Measurements from ENCODE around the gene RAB7A. TPM values are rescaled to one million over a fixed set of nuclear protein-coding genes. Genes with fewer than 3 reads are reported as not detected.

RAB7A gene
- total RNA-seq, 1 donor from 2014 or later = 90.3 TPM

- Histone ChIP-seq H3K36me3 (no peaks in the 10 kb centered on the region), H3K4me1 (no peaks in the 10 kb centered on the region), H3K9me3 (peaks cover 24 to 34% of the 10 kb centered on the region in 2 donors), H3K27me3 (no peaks in the 10 kb centered on the region), H3K4me3 (no peak overlapping the region), H3K27ac (no peak overlapping the region)
- intact Hi-C loops (cut with DNase I) = no loop called here
- no peak for TF ChIP-seq CTCF (IDR thresholded peaks at IDR 0.05)
- DNase-seq (ENCODE audit: low spot score in 2 of 2) = no peak
Observed at GRCh38 chr3:128855569-128855968, 129.6 kb downstream of the RAB7A start.

GRCh38 chr3:128858167-128858566, 132.2 kb downstream of the RAB7A start:
- intact Hi-C loops (cut with DNase I) = no loop called here
- Histone ChIP-seq H3K4me1 (no peaks in the 10 kb centered on the region), H3K9me3 (peaks cover 25 to 37% of the 10 kb centered on the region in 2 donors), H3K27me3 (no peaks in the 10 kb centered on the region), H3K27ac (no peak overlapping the region), H3K4me3 (no peak overlapping the region), H3K36me3 (no peaks in the 10 kb centered on the region)
- DNase-seq (ENCODE audit: low spot score in 2 of 2) = no peak
- TF ChIP-seq CTCF (IDR thresholded peaks at IDR 0.05) = no peak

- Histone ChIP-seq H3K27ac (no peak overlapping the region), H3K9me3 (peaks cover 25 to 34% of the 10 kb centered on the region in 2 donors), H3K27me3 (no peaks in the 10 kb centered on the region), H3K36me3 (no peaks in the 10 kb centered on the region), H3K4me1 (no peaks in the 10 kb centered on the region), H3K4me3 (no peak overlapping the region)
- DNase-seq (ENCODE audit: low spot score in 2 of 2) = no peak
- no peak for TF ChIP-seq CTCF (IDR thresholded peaks at IDR 0.05)
- intact Hi-C loops (cut with DNase I) = no loop called here
Observed at GRCh38 chr3:128859630-128860029, 133.6 kb downstream of the RAB7A start.

- H3K27me3 ChIP-seq = no peaks in the 10 kb centered on the region
- H3K4me3 ChIP-seq = no peak overlapping the region
- H3K9me3 ChIP-seq = peaks cover 25 to 28% of the 10 kb centered on the region in 2 donors
- DNase-seq (ENCODE audit: low spot score in 2 of 2) = no peak
- H3K4me1 ChIP-seq = no peaks in the 10 kb centered on the region
- no peak for TF ChIP-seq CTCF (IDR thresholded peaks at IDR 0.05)
- no peaks in the 10 kb centered on the region for H3K36me3 ChIP-seq
- intact Hi-C loops (cut with DNase I) = no loop called here
- H3K27ac ChIP-seq = no peak overlapping the region
Observed at GRCh38 chr3:128861491-128861890, 135.5 kb downstream of the RAB7A start.

GRCh38 chr3:128863560-128863959, 137.6 kb downstream of the RAB7A start:
- no peak overlapping the region for H3K4me3 ChIP-seq
- H3K27me3 ChIP-seq = no peaks in the 10 kb centered on the region
- no peaks in the 10 kb centered on the region for H3K4me1 ChIP-seq
- peaks cover 21 to 24% of the 10 kb centered on the region in 2 donors for H3K9me3 ChIP-seq
- no peak overlapping the region for H3K27ac ChIP-seq
- TF ChIP-seq CTCF (IDR thresholded peaks at IDR 0.05) = no peak
- no peaks in the 10 kb centered on the region for H3K36me3 ChIP-seq
- intact Hi-C loops (cut with DNase I) = no loop called here
- DNase-seq (ENCODE audit: low spot score in 2 of 2) = no peak

Other genes with a start within 250 kb of the RAB7A start
- gene GATA2, start 233.0 kb upstream of the RAB7A start, total RNA-seq = 56.0 TPM
- 226 TPM for gene RPN1, start 75.4 kb upstream of the RAB7A start, total RNA-seq
- gene ACAD9, start 153.4 kb downstream of the RAB7A start, total RNA-seq = 23.4 TPM

All from ascending aorta (tissue), 2 donors.